ENCODE results near the gene RAD51B. TPM values are rescaled to one million over a fixed set of nuclear protein-coding genes. Genes with fewer than 3 reads are reported as not detected.

The RAD51B gene
- total RNA-seq, 2 donors from 2014 or later = 9.3 to 12.1 TPM

DNA sequence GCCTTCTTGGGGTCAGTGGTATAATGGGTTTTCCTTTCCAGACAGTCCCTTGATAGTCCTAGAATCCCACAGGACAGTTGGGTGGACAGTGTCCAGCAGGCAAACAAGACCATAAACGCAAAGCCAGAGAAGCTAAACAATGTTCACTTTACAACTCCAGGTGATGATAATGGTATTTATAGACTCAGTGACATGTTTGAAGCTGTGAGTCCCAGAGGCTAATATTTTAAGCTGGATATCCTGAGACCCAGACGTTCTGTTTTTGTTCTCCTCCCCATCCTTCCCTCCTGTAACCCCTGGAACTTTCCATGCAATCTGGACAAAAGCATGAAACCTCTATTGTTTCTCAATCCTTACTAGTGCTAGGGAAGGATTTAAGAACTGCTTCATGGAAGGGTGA, 852.3 kb downstream of the RAD51B start:
- peaks cover 8 to 56% of the 10 kb centered on the region in 2 donors for H3K4me1 ChIP-seq (ENCODE audit: control insufficient read depth in 1 of 2, low read depth in 2 of 2)
- no peak for DNase-seq (ENCODE audit: low spot score)
- ATAC-seq (ENCODE audit: insufficient number of reproducible peaks, low FRiP score, low read depth) = no peak
- H3K27ac ChIP-seq = peak overlapping the region; percentile 11 to 14
- H3K27me3 ChIP-seq (replicated peaks; ENCODE audit: insufficient read depth) = no peaks in the 10 kb centered on the region
- TF ChIP-seq, protein P1, sequence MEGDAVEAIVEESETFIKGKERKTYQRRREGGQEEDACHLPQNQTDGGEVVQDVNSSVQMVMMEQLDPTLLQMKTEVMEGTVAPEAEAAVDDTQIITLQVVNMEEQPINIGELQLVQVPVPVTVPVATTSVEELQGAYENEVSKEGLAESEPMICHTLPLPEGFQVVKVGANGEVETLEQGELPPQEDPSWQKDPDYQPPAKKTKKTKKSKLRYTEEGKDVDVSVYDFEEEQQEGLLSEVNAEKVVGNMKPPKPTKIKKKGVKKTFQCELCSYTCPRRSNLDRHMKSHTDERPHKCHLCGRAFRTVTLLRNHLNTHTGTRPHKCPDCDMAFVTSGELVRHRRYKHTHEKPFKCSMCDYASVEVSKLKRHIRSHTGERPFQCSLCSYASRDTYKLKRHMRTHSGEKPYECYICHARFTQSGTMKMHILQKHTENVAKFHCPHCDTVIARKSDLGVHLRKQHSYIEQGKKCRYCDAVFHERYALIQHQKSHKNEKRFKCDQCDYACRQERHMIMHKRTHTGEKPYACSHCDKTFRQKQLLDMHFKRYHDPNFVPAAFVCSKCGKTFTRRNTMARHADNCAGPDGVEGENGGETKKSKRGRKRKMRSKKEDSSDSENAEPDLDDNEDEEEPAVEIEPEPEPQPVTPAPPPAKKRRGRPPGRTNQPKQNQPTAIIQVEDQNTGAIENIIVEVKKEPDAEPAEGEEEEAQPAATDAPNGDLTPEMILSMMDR (IDR thresholded peaks at IDR 0.05) = no peak
- H3K36me3 ChIP-seq = no peaks in the 10 kb centered on the region
- H3K4me3 ChIP-seq = no peak overlapping the region
- H3K9me3 ChIP-seq = no peaks in the 10 kb centered on the region

DNA sequence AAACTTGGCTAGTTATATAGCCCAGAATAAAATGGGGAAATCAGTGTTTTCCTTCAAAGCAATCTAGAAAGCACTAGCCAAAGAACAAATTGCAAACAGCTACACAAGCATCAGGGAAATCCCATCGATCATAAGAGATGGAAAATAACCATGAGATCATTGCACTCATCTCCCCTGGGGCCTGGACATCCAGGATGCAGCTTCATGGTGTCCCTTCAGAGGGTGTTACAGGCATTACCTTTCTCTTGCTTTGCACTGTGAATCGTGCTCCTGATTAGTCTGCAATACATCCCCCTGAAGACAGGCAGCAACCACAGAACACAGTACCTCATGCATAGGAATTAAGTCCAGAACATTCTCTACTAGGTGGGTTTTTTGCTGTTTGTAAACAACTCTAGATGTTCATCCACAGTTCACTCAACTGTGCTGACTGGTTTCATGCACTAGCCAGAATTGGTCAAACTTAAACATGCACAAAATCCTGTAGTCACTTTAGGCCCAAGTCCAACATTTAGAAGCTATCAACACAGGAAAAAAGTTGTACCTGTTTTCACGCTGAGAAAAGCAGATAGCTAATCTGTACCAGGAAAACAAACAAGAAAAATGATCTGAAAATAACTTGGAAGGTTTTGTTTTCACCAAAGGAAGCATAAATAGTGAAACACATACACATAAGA, 853.2 kb downstream of the RAD51B start:
- no peak for ATAC-seq (ENCODE audit: insufficient number of reproducible peaks, low FRiP score, low read depth)
- Histone ChIP-seq H3K27ac (peak overlapping the region; percentile 11 to 14), H3K4me1 (ENCODE audit: control insufficient read depth in 1 of 2, low read depth in 2 of 2) (peaks cover 8 to 47% of the 10 kb centered on the region in 2 donors)

DNA sequence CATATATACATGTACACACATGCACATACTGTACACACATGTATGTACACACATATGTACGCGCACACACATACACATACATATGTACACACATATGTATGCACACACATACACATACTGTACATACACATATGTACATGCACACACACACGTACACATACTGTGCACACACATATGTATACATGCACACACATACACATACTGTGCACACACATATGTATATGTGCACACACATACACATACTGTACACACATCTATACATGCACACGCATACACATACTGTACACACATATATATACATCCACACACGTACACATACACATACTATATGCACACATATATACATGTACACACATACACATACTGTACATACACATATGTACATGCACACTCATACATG, 853.9 kb downstream of the RAD51B start:
- TF ChIP-seq, protein P1 (IDR thresholded peaks at IDR 0.05) = no peak
- Histone ChIP-seq H3K4me3 (no peak overlapping the region), H3K9me3 (no peaks in the 10 kb centered on the region), H3K27ac (no peak overlapping the region), H3K36me3 (no peaks in the 10 kb centered on the region), H3K27me3 (replicated peaks; ENCODE audit: insufficient read depth) (no peaks in the 10 kb centered on the region), H3K4me1 (ENCODE audit: control insufficient read depth in 1 of 2, low read depth in 2 of 2) (peaks cover 8 to 44% of the 10 kb centered on the region in 2 donors)
- ATAC-seq (ENCODE audit: insufficient number of reproducible peaks, low FRiP score, low read depth) (no peak), DNase-seq (ENCODE audit: low spot score) (no peak)

More for the DNA sequence above, 853.2 kb downstream of the RAD51B start:
- TF ChIP-seq, protein P1 (IDR thresholded peaks at IDR 0.05) = no peak
- DNase-seq (ENCODE audit: low spot score) = no peak
- Histone ChIP-seq H3K27me3 (replicated peaks; ENCODE audit: insufficient read depth) (no peaks in the 10 kb centered on the region), H3K9me3 (no peaks in the 10 kb centered on the region), H3K36me3 (no peaks in the 10 kb centered on the region), H3K4me3 (no peak overlapping the region)

DNA sequence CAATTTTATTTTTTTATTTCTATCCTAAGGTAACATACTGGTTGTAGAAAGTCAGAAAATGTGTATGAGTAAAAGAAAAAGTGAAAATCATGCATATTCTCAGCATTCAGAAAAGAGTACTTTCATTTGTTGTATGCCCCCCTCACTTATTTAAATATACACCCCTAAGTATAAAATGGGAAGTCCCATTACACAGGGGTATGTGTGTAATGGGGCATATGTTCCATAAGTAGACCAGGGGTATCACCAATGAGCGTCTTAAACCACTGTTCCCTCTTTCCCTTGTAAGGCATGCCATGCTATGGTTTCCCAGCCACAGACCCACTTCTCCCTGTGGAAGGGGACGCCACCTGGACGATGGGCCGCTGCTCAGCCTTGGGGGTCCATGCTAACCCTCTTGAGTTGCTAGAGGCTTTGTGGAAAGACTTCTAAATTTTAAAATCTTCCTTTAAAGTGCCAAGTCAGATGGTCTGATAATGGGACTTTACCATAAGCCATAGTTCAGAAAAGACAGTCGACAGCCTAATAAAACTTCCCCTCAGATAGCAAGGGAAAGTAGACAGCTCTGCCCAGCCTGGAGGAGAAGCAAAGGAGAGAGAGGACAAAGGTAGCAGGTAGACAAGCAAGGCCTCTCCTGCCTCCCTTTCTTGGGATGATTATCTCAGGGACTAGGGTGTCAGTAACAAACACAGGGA, 855.1 kb downstream of the RAD51B start:
- H3K36me3 ChIP-seq = no peaks in the 10 kb centered on the region
- ATAC-seq (ENCODE audit: insufficient number of reproducible peaks, low FRiP score, low read depth) (no peak), DNase-seq (ENCODE audit: low spot score) (no peak)
- peaks cover 8 to 33% of the 10 kb centered on the region in 2 donors for H3K4me1 ChIP-seq (ENCODE audit: control insufficient read depth in 1 of 2, low read depth in 2 of 2)
- H3K4me3 ChIP-seq = no peak overlapping the region
- no peak overlapping the region for H3K27ac ChIP-seq
- TF ChIP-seq, protein P1 (IDR thresholded peaks at IDR 0.05) = no peak
- no peaks in the 10 kb centered on the region for H3K9me3 ChIP-seq
- H3K27me3 ChIP-seq (replicated peaks; ENCODE audit: insufficient read depth) = no peaks in the 10 kb centered on the region

DNA sequence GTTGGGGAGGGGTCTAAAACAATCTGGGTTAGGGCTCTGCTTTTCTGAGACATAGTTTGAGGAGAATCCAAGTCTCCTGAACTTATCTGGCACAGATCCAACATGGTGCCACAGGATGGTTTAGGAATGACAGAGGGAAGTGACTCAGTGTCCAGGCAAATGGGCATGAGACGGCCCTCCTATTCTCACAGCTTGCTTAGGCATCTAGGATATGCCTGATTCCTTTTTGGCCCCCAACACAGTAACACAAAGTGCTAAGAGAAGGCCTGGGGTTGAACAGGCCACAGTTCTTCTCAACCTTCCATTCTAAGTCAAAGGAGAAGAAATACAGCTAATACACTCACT, 855.6 kb downstream of the RAD51B start:
- no peak overlapping the region for H3K4me3 ChIP-seq
- TF ChIP-seq, protein P1 (IDR thresholded peaks at IDR 0.05) = no peak
- no peaks in the 10 kb centered on the region for H3K27me3 ChIP-seq (replicated peaks; ENCODE audit: insufficient read depth)
- peaks cover 8 to 27% of the 10 kb centered on the region in 2 donors for H3K4me1 ChIP-seq (ENCODE audit: control insufficient read depth in 1 of 2, low read depth in 2 of 2)
- H3K36me3 ChIP-seq = no peaks in the 10 kb centered on the region
- no peaks in the 10 kb centered on the region for H3K9me3 ChIP-seq
- no peak for DNase-seq (ENCODE audit: low spot score)
- no peak overlapping the region for H3K27ac ChIP-seq
- no peak for ATAC-seq (ENCODE audit: insufficient number of reproducible peaks, low FRiP score, low read depth)

All from thoracic aorta (tissue), 2 donors.